Testis (tissue), 3 donors: ENCODE data around the gene HOXA13. TPM values are rescaled to one million over a fixed set of nuclear protein-coding genes. Genes with fewer than 3 reads are reported as not detected.
A peak's percentile ranks its signal among the peaks of the same experiment; 100 is the strongest.

ENCODE experiments used
- DNase-seq: peaks from one replicate; pipeline ENCODE4 v3.0.0-alpha.2; 2019
- H3K27ac ChIP-seq, 2 donors: fragments of 200-600 bp; sonication (generic); one replicate each; pipeline ENCODE4 v1.5.1; 2019
- H3K27me3 ChIP-seq: fragments of 200-600 bp; sonication (generic); one replicate; pipeline ENCODE4 v1.5.1; 2019
- H3K36me3 ChIP-seq: fragments of 200-600 bp; sonication (generic); one replicate; pipeline ENCODE4 v1.5.1; 2017; ENCODE audit warnings: low read depth; ENCODE audit errors: missing control alignments
- H3K4me1 ChIP-seq: fragments of 200-600 bp; sonication (generic); one replicate; pipeline ENCODE4 v1.5.1; 2019
- H3K4me3 ChIP-seq, 2 donors: fragments of 200-600 bp; sonication (generic); one replicate each; pipeline ENCODE4 v1.5.1; 2017 to 2019
- H3K9me3 ChIP-seq: fragments of 200-600 bp; sonication (generic); one replicate; pipeline ENCODE4 v1.5.1; 2017
- POLR2A ChIP-seq: fragments of 450-650 bp; IDR thresholded peaks from one replicate; pipeline ENCODE4 v1.6.1; 2017; ENCODE audit warnings: antibody characterized with exemption, mild to moderate bottlenecking, moderate library complexity
- WGBS, 2 donors: methylation state at CpG; one replicate each; pipeline ENCODE4 v1.1.5; 2018; 5-methylcytosine and 5-hydroxymethylcytosine counted together
- intact Hi-C: fragments of 100-400 bp; cut with DNase I; formaldehyde crosslinking; loops from one replicate; pipeline ENCODE4 v1.15.1; 2023; ENCODE audit warnings: low total_unique reads
- polyA plus RNA-seq: library from polyadenylated mRNA; stranded (reverse); fragments of 350-450 nt; fragmentation: Illumina TruSeq; extraction: RNeasy Lipid Tissue Mini Kit (QIAGEN cat#74804); gene quantifications from one replicate; pipeline ENCODE4 v1.2.3, GENCODE V29; 2014; ENCODE audit warnings: low read depth, low replicate concordance; ENCODE audit not compliant: insufficient read depth
- total RNA-seq, 2 donors: library from RNA; depleted of rRNA; stranded (reverse); fragments of >200 nt; gene quantifications; one replicate each; pipeline ENCODE4 v1.2.3, GENCODE V29; 2016
- TF ChIP-seq, protein P1 (sequence below), 3 experiments: fragments of 450-650 bp in 2 of 3; fragments of 200-600 bp in 1 of 3; sonication (generic) in 1 of 3; IDR thresholded peaks; one replicate each; pipeline ENCODE4 v1.5.1; 2016 to 2019; ENCODE audit warnings: antibody characterized with exemption in 3 of 3, mild to moderate bottlenecking in 2 of 3, moderate library complexity in 1 of 3

Gene HOXA13
- total and polyA plus RNA-seq, 3 donors from 2014 or later = 0.30 TPM; not detected in 2

DNA sequence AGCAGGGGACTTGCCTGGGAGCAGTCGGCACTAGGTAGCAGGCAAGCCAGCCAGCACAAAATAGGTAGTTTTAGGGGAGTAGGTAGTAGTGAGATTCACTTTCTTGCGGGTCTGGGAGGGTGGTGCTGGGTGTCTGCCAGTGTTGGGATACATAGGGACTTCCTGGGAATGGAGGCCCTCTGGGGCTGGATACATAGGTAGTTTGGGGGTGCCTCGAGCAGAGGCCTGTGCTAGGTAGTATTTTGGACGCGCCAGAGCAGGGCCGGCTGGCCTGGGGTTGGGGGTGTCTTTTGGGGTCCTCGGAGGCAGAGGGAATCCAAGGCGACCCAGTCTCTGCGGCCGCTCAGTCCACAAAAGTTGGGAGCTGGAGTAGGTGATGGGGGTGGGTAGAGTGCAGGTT is 45.5 kb downstream of the HOXA13 start:
- Histone ChIP-seq H3K27ac (no peak overlapping the region), H3K27me3 (peaks cover 14% of the 10 kb centered on the region), H3K36me3 (no peaks in the 10 kb centered on the region), H3K9me3 (no peaks in the 10 kb centered on the region), H3K4me1 (peaks cover 7% of the 10 kb centered on the region), H3K4me3 (no peak overlapping the region)
- intact Hi-C loops = no loop called here
- DNase-seq = peak; percentile 6
- 44 to 56% methylated on average over 10 of the region's 10 CpGs for WGBS, 2 donors
- TF ChIP-seq POLR2A = no peak
- TF ChIP-seq, protein P1, sequence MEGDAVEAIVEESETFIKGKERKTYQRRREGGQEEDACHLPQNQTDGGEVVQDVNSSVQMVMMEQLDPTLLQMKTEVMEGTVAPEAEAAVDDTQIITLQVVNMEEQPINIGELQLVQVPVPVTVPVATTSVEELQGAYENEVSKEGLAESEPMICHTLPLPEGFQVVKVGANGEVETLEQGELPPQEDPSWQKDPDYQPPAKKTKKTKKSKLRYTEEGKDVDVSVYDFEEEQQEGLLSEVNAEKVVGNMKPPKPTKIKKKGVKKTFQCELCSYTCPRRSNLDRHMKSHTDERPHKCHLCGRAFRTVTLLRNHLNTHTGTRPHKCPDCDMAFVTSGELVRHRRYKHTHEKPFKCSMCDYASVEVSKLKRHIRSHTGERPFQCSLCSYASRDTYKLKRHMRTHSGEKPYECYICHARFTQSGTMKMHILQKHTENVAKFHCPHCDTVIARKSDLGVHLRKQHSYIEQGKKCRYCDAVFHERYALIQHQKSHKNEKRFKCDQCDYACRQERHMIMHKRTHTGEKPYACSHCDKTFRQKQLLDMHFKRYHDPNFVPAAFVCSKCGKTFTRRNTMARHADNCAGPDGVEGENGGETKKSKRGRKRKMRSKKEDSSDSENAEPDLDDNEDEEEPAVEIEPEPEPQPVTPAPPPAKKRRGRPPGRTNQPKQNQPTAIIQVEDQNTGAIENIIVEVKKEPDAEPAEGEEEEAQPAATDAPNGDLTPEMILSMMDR (IDR thresholded peaks at IDR 0.05) = no peak

DNA sequence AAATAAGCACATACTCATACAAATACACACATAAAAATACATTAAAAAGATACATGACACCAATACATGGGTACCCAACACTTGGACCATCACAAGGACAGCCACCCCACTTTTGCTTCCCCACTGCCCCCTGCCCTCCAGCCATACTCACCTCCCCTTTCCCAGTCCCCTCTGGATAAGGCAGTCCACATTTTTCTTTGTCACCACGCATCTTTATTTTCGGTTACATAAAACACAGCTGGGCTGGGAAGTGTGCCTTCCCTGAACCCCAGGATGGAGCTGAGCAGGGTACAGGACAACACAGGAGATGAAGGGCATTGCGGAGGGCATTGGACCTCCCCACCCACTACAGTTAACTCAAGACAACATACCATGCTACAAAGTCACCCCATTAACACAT is 46.4 kb downstream of the HOXA13 start:
- H3K4me1 ChIP-seq = peaks cover 7% of the 10 kb centered on the region
- 83% methylated on average over 3 of the region's 3 CpGs for WGBS, 2 donors
- no peaks in the 10 kb centered on the region for H3K9me3 ChIP-seq
- DNase-seq = peak; percentile 6
- TF ChIP-seq, protein P1 (IDR thresholded peaks at IDR 0.05) = no peak
- TF ChIP-seq POLR2A = no peak
- H3K36me3 ChIP-seq = no peaks in the 10 kb centered on the region
- H3K4me3 ChIP-seq = no peak overlapping the region
- peaks cover 14% of the 10 kb centered on the region for H3K27me3 ChIP-seq
- H3K27ac ChIP-seq = no peak overlapping the region
- intact Hi-C loops = no loop called here

DNA sequence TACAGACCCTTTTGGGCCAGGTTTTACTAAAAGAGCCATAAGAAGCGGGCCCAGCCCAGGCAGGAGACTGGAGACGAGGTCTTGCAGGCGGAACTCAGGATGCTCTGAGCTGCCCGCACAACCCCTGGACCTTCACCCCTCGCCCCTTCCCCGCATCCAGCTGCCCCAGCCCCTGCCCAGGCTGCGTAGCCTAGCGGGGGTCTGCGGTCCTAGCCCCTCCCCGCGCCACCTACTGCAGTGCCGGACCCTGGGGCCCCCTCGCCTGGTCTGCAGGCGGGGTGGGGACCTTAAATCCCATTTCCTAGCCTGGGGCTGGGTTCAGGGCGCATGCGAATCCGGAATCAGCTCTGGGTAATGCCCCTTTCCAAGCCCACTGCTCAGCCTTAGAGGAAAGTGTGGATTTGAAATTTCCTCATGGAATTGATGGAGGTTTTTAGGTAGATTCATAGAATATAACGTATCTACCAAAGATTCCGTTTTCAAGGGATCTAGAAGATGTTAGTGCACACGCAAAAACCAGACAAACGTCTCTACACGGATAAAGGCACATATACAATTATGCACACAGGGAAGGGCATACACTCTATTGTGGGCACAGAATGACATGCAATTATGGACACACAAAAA is 47.0 kb downstream of the HOXA13 start:
- peaks cover 7% of the 10 kb centered on the region for H3K4me1 ChIP-seq
- DNase-seq = no peak
- intact Hi-C loops = no loop called here
- no peak for TF ChIP-seq POLR2A
- TF ChIP-seq, protein P1 (IDR thresholded peaks at IDR 0.05) = no peak
- no peaks in the 10 kb centered on the region for H3K36me3 ChIP-seq
- no peaks in the 10 kb centered on the region for H3K9me3 ChIP-seq
- H3K27ac ChIP-seq = no peak overlapping the region
- H3K4me3 ChIP-seq = no peak overlapping the region
- H3K27me3 ChIP-seq = peaks cover 14% of the 10 kb centered on the region
- WGBS, 2 donors = 24 to 56% methylated on average over 8 to 22 of the region's 22 CpGs

DNA sequence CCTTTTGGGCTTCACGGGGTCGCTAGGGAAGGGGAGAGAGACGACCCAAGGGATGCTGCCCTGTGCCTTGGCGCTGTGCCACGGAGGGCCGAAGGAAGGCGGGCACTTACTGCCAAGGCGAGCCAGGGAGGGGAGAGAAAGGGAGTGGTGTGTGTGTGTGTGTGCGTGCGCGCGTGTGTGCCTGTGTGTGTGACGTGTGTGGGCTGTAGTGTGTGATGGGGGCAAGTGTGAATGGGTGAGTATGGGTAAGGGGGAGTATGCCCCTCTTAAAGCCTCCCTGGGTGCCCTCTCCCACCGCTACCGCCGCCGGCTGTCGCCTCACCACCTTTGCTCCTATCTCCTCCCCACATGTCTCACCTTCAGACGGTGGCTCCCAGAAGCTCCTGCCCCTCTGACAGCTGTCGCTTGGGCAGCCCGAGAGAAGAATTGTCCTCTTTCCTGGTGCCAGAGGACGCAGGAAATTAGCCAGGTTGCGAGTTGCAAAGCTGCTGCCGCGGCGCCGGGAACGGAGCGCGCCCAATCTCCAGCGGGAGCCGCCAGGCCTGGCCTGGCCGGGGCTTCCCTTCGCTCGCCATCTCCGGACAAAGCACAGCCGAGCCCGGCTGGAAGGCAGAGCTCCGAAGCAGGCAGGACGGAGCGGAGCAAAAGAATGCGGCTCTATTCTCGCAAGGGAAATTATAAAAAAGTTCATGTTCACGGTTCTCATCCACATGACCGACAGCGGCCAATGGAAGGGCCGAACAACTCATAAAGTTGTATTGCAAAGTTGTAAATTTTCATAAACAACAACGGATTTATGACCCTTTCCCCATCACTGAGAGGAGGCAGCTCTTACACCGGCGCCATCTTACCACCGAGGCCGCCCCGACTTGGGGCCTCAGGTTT is 47.7 kb downstream of the HOXA13 start, which contains the start of gene HOXA3:
TSS of gene HOXA3 (minus strand) at position 653 of the 885 bp plus-strand sequence. CDS start 41,943 bp downstream, outside the sequence.
- no peaks in the 10 kb centered on the region for H3K9me3 ChIP-seq
- no peak within 1 kb of the TSS for H3K4me3 ChIP-seq
- H3K36me3 ChIP-seq = no peaks in the 10 kb centered on the region
- WGBS, 2 donors = 2 to 5% methylated on average over 48 to 53 of the region's 53 CpGs
- intact Hi-C loops = no loop called here
- TF ChIP-seq POLR2A = no peak
- TF ChIP-seq, protein P1 (IDR thresholded peaks at IDR 0.05) = no peak
- H3K27ac ChIP-seq = no peak within 1 kb of the TSS
- DNase-seq = peak; percentile 13
- peaks cover 14% of the 10 kb centered on the region for H3K27me3 ChIP-seq
- H3K4me1 ChIP-seq = peaks cover 7% of the 10 kb centered on the region
